Ovary (tissue), 9 donors: ENCODE data around the gene TSHZ3. TPM values are rescaled to one million over a fixed set of nuclear protein-coding genes. Genes with fewer than 3 reads are reported as not detected.

Experiments used
- DNase-seq, 5 donors: peaks; one replicate each; pipeline ENCODE4 v3.0.0-alpha.2; 2019 to 2020
- H3K27ac ChIP-seq, 2 donors: fragments of 200-600 bp; one replicate each; pipeline versions ENCODE4 v1.5.1 to v1.8.0; 2019 to 2022
- H3K27me3 ChIP-seq: fragments of 200-600 bp; one replicate; pipeline ENCODE4 v1.8.0; 2022
- H3K36me3 ChIP-seq: fragments of 200-600 bp; sonication (generic); one replicate; pipeline ENCODE4 v1.5.1; 2019
- H3K4me1 ChIP-seq: one replicate; pipeline ENCODE4 v1.8.1; 2013; ENCODE audit warnings: mild to moderate bottlenecking, moderate library complexity; ENCODE audit not compliant: insufficient read depth
- H3K4me3 ChIP-seq: fragments of 200-600 bp; sonication (generic); one replicate; pipeline ENCODE4 v1.5.1; 2017
- H3K9me3 ChIP-seq, 2 donors: fragments of 200-600 bp in 1 of 2; sonication (generic) in 1 of 2; one replicate each; pipeline versions ENCODE4 v1.5.1 to v1.8.1; 2013 to 2019; ENCODE audit warnings: mild to moderate bottlenecking in 1 of 2, moderate library complexity in 1 of 2
- EP300 ChIP-seq: sonication (generic); formaldehyde crosslinking; IDR thresholded peaks from one replicate; pipeline ENCODE4 v1.6.1; 2017; ENCODE audit warnings: antibody characterized with exemption
- POLR2A ChIP-seq: fragments of 450-650 bp; IDR thresholded peaks from one replicate; pipeline ENCODE4 v1.6.1; 2017; ENCODE audit warnings: antibody characterized with exemption, mild to moderate bottlenecking, moderate library complexity
- WGBS, 3 donors: extraction: QIAGEN DNeasy Blood & Tissue Kit in 1 of 3; methylation state at CpG; one replicate each; pipeline versions ENCODE4 v1.1.5 to v1.1.7; 2013 to 2017; 5-methylcytosine and 5-hydroxymethylcytosine counted together
- intact Hi-C, 4 donors: fragments of 100-400 bp; cut with DNase I; formaldehyde crosslinking; loops; one replicate each; pipeline versions ENCODE4 v1.11.0 to v1.15.1; 2022 to 2023
- polyA plus RNA-seq, 2 donors: library from polyadenylated mRNA; stranded (reverse); fragments of 200-250 nt in 1 of 2; fragments of 350-450 nt in 1 of 2; fragmentation: Illumina TruSeq in 1 of 2; extraction: RNeasy Lipid Tissue Mini Kit (QIAGEN cat#74804) in 1 of 2; gene quantifications; one replicate each; pipeline ENCODE4 v1.2.3, GENCODE V29; 2013 to 2014
- total RNA-seq, 7 donors: library from RNA; depleted of rRNA in 2 of 7; stranded (reverse); fragments of >200 nt in 2 of 7; fragmentation: NEBNext Ultra II Directional in 3 of 7; extraction: Animal tissue kit (Norgen Biotek cat#: 25700) in 3 of 7; gene quantifications; one replicate each; pipeline versions ENCODE4 v1.1.0 to v1.2.4, GENCODE V29; 2016 to 2023
- TF ChIP-seq, protein P1 (sequence below), 3 donors: fragments of 450-650 bp in 2 of 3; fragments of 200-600 bp in 1 of 3; IDR thresholded peaks; one replicate each; pipeline versions ENCODE4 v1.5.1 to v1.8.0; 2016 to 2022; ENCODE audit warnings: antibody characterized with exemption in 3 of 3, mild to moderate bottlenecking in 1 of 3
- donor health status: DM: no; HTN: no; CAD: no; lungs with moderate emphysema.
- donor health status: DM: no; HTN: no; CAD: no.
- donor health status: Bipolar disorder and iron deficiency.
- donor health status: DM: yes; HTN: yes; CAD: no.
- donor health status: DM: no; HTN: no; CAD: no.
- donor health status: DM: yes; HTN: yes; CAD: no.

TSHZ3 gene
- total and polyA plus RNA-seq, 9 donors, result 23.3 to 107 (median 50.3) TPM

DNA sequence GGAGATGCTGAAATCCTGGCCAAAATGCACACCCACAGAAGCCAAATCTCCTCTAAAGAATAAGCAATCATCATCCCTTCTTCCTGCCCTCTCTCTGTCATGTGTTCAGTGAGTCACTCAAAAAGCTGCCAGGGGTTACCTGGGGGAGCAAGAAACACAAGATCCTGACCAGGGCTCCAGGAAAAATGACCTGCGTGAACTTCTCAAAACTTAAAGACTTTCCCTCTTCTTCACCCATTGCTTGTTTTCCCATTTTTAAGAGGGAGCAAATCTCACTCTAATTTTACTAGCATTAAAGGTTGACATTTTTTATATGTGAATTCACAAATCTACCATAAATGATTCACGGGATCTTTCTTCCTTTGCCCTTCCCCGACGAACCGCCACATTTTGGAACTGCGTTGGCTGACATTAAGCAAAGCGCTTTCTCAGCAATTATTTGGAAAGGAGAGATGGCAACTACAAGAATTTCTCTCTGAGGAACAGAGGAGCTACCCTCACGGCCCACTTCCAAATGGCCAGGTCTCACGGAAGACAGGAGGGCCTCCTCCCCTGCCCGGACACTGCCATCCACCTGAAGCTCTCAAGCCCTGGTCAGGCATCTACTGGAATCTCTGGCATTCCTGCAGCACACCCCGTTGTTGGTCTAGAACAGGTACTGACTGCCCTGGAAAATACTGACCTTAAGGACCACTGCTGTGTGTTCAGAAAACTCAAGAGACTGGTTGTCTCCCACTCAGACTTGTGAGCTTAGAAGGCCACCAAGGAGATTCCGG is 14.2 kb downstream of the TSHZ3 start:
- H3K27ac ChIP-seq, result no peak overlapping the region
- no peaks in the 10 kb centered on the region for H3K36me3 ChIP-seq
- peaks cover 38% of the 10 kb centered on the region for H3K4me1 ChIP-seq
- no peak overlapping the region for H3K4me3 ChIP-seq
- TF ChIP-seq EP300 (no peak), POLR2A (no peak)
- TF ChIP-seq, protein P1, sequence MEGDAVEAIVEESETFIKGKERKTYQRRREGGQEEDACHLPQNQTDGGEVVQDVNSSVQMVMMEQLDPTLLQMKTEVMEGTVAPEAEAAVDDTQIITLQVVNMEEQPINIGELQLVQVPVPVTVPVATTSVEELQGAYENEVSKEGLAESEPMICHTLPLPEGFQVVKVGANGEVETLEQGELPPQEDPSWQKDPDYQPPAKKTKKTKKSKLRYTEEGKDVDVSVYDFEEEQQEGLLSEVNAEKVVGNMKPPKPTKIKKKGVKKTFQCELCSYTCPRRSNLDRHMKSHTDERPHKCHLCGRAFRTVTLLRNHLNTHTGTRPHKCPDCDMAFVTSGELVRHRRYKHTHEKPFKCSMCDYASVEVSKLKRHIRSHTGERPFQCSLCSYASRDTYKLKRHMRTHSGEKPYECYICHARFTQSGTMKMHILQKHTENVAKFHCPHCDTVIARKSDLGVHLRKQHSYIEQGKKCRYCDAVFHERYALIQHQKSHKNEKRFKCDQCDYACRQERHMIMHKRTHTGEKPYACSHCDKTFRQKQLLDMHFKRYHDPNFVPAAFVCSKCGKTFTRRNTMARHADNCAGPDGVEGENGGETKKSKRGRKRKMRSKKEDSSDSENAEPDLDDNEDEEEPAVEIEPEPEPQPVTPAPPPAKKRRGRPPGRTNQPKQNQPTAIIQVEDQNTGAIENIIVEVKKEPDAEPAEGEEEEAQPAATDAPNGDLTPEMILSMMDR (IDR thresholded peaks at IDR 0.05), result no peak
- no peak for DNase-seq
- H3K9me3 ChIP-seq, result no peaks in the 10 kb centered on the region
- intact Hi-C loops, result no loop called here
- WGBS, 3 donors, result 86 to 94% (median 92%) methylated on average over 12 of the region's 12 CpGs
- no peaks in the 10 kb centered on the region for H3K27me3 ChIP-seq

DNA sequence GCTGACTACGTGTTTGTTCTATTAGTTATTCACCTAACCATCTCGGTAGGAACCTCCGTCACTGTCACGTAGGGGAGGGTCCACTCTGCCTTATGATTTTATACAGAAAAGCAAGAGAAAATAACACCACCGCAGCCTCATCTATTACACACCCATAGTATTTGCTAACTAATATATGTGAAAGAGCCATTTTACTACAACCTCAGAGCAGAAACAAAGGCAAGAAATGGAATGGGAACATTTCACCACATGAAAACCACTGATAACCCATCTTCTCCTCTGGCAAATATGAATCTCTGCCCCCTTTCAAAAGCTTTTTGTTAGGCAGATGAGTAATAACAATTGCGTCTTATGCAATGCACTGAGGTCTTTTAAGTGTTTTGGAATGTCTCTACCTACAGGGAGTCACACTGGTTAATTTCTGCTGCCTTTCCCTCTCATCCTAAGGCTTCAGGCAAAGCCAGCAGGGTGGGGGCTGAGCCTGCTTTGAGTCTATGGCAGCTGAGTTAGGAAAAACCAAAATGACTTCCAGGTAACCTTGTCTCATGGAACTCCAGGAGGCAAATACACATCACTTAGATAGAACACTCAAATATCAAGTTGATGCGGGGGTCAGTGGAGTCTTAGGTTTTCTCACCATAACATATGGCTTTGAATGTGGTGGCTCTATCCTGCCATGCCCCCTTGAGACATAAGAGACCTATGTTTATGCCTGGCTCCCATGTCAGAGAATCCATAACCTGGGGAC is 15.0 kb downstream of the TSHZ3 start:
- H3K4me1 ChIP-seq, result peaks cover 36% of the 10 kb centered on the region
- TF ChIP-seq POLR2A, result no peak
- TF ChIP-seq EP300, result no peak
- TF ChIP-seq, protein P1 (IDR thresholded peaks at IDR 0.05), result no peak
- no peaks in the 10 kb centered on the region for H3K27me3 ChIP-seq
- DNase-seq, result no peak
- intact Hi-C loops, result no loop called here
- H3K27ac ChIP-seq, result no peak overlapping the region
- H3K9me3 ChIP-seq, result no peaks in the 10 kb centered on the region
- WGBS, 3 donors, result 82 to 93% (median 82%) methylated on average over 7 of the region's 7 CpGs
- no peaks in the 10 kb centered on the region for H3K36me3 ChIP-seq
- H3K4me3 ChIP-seq, result no peak overlapping the region

DNA sequence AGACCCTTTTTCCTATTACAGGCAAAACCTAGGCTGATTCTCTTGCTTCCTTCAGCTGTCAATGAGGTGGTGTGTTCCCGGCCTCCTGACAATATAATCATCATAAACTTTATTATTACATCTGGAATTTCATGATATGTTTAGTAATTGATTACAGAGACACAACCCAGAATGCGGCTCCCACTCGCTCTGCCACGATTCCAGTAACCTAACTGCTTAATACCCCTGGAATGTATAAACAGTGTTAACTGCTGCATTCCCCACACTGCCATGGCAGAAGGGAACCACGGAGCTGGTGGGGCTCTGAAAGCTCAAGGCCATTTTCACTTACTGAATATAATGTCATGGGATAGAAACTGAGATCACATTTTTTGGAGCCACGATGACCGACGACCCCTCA is 17.1 kb downstream of the TSHZ3 start:
- Histone ChIP-seq H3K4me1 (peaks cover 30% of the 10 kb centered on the region), H3K4me3 (no peak overlapping the region), H3K9me3 (no peaks in the 10 kb centered on the region), H3K27me3 (no peaks in the 10 kb centered on the region), H3K27ac (no peak overlapping the region), H3K36me3 (no peaks in the 10 kb centered on the region)
- intact Hi-C loops, result no loop called here
- TF ChIP-seq POLR2A (no peak), EP300 (no peak)
- TF ChIP-seq, protein P1 (IDR thresholded peaks at IDR 0.05), result no peak
- no peak for DNase-seq
- WGBS, 3 donors, result 11 to 39% (median 21%) methylated on average over 8 of the region's 8 CpGs

DNA sequence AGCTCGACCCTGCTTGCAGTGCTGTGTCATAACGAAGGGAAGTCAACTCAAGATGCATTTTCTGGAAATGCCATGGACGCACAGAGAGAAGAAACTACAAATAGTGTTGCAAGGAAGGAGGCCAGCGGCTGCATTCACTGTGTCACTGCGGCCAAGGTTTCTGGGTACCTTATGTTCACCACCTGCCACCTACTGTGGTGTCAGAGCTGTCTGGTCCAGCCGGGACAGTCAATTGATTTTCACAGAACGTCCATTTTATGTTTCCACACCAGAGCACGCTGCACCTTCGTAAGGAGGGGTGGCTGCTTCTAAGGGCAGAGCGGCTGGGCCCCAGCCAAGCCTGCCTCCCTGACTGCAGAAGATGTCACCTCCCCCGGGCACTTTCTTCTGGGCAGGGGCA is 17.7 kb downstream of the TSHZ3 start:
- WGBS, 3 donors, result 41 to 56% (median 49%) methylated on average over 11 of the region's 11 CpGs
- Histone ChIP-seq H3K27ac (no peak overlapping the region), H3K36me3 (no peaks in the 10 kb centered on the region), H3K9me3 (no peaks in the 10 kb centered on the region), H3K4me1 (peaks cover 30% of the 10 kb centered on the region), H3K27me3 (no peaks in the 10 kb centered on the region), H3K4me3 (no peak overlapping the region)
- DNase-seq, result peak in 1 of 5 donors; percentile 10
- intact Hi-C loops, result no loop called here
- no peak for TF ChIP-seq POLR2A
- TF ChIP-seq, protein P1 (IDR thresholded peaks at IDR 0.05), result no peak
- TF ChIP-seq EP300, result no peak
